NCI-H1105 (cell line): ENCODE measurements around the gene MMEL1.
A peak's percentile ranks its signal among the peaks of the same experiment; 100 is the strongest.
"Not testable (repeated sequence)": the region's sequence is repeated elsewhere in the genome, so short reads cannot be mapped to it uniquely, and the experiment has no call there.

Source experiments
- DNase-seq: peaks from one replicate; lab custom pipeline; 2025; lab: John Stamatoyannopoulos, UW

The MMEL1 gene

GRCh38 chr1:2557482-2558400 lies 75.1 kb downstream of the MMEL1 start:
- DNase-seq, result no peak

GRCh38 chr1:2556678-2557481 lies 75.9 kb downstream of the MMEL1 start:
- no peak for DNase-seq

- DNase-seq, result no peak
These were observed 76.5 kb downstream of the MMEL1 start, which contains the start of gene TNFRSF14 for GRCh38 chr1:2556277-2556677. Gene TNFRSF14, plus strand, starts transcription at chr1:2556371. Its CDS starts 294 bp downstream, at chr1:2556665.

GRCh38 chr1:2555634-2556276 lies 77.1 kb downstream of the MMEL1 start:
- no peak for DNase-seq

- no peak for DNase-seq
These were observed 78.0 kb downstream of the MMEL1 start for GRCh38 chr1:2554621-2555387.

- no peak for DNase-seq
These were observed 78.8 kb downstream of the MMEL1 start for GRCh38 chr1:2553871-2554620.

- DNase-seq, result not testable (repeated sequence)
These were observed 79.7 kb downstream of the MMEL1 start for GRCh38 chr1:2553076-2553475.

- DNase-seq, result no peak
These were observed 80.6 kb downstream of the MMEL1 start for GRCh38 chr1:2552189-2552588.

- DNase-seq, result not testable (repeated sequence)
These were observed 81.3 kb downstream of the MMEL1 start for GRCh38 chr1:2551544-2551943.

GRCh38 chr1:2550309-2550861 lies 82.4 kb downstream of the MMEL1 start:
- not testable (repeated sequence) for DNase-seq

- DNase-seq, result not testable (repeated sequence)
These were observed 83.3 kb downstream of the MMEL1 start for GRCh38 chr1:2549367-2550029.

- DNase-seq, result peak; percentile 55
These were observed 84.7 kb downstream of the MMEL1 start for GRCh38 chr1:2548068-2548589.

- no peak for DNase-seq
These were observed 85.4 kb downstream of the MMEL1 start for GRCh38 chr1:2547210-2548067.

GRCh38 chr1:2546515-2547209 lies 86.2 kb downstream of the MMEL1 start:
- no peak for DNase-seq

- DNase-seq, result peak; percentile 45
These were observed 86.9 kb downstream of the MMEL1 start for GRCh38 chr1:2545754-2546514.

- no peak for DNase-seq
These were observed 87.8 kb downstream of the MMEL1 start for GRCh38 chr1:2544875-2545640.
